Measurements from ENCODE around the gene INO80. TPM values are rescaled to one million over a fixed set of nuclear protein-coding genes. Genes with fewer than 3 reads are reported as not detected.
"Not testable (repeated sequence)": the region's sequence is repeated elsewhere in the genome, so short reads cannot be mapped to it uniquely, and the experiment has no call there.

The INO80 gene
- polyA plus RNA-seq, 2 donors: 4.6 to 11.0 TPM

DNA sequence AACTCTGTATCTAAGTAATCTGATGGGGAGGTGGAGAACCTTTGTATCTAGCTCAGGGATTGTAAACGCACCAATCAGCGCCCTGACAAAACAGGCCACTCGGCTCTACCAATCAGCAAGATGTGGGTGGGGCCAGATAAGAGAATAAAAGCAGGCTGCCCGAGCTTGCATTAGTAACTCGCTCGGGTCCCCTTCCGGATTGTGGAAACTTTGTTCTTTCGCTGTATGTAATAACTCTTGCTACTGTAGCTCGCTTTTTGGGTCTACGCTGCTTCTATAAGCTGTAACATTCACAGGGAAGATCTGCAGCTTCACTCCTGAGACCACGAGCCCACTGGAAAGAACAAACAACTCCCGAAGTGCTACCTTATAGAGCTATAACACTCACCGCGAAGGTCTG lies 153.8 kb downstream of the INO80 start:
- not testable (repeated sequence) for H3K4me3 ChIP-seq (ENCODE audit: low read depth in 1 of 2, low read length in 2 of 2); H3K36me3 ChIP-seq (ENCODE audit: control insufficient read depth in 2 of 2, insufficient read depth in 2 of 2, low read length in 1 of 2); H3K27ac ChIP-seq (ENCODE audit: low read depth in 2 of 2, low read length in 1 of 2); H3K4me1 ChIP-seq (ENCODE audit: control insufficient read depth in 2 of 2, insufficient read depth in 2 of 2, low read length in 1 of 2); H3K9me3 ChIP-seq (ENCODE audit: control insufficient read depth in 2 of 2, insufficient read depth in 1 of 2, low read depth in 1 of 2, low read length in 1 of 2); H3K27me3 ChIP-seq (ENCODE audit: control insufficient read depth in 1 of 2, insufficient read depth in 2 of 2, low read length in 2 of 2)
- WGBS, 2 donors: 95 to 96% methylated on average over 14 of the region's 14 CpGs

- not testable (repeated sequence) for H3K9me3 ChIP-seq (ENCODE audit: control insufficient read depth in 2 of 2, insufficient read depth in 1 of 2, low read depth in 1 of 2, low read length in 1 of 2); H3K36me3 ChIP-seq (ENCODE audit: control insufficient read depth in 2 of 2, insufficient read depth in 2 of 2, low read length in 1 of 2); H3K27ac ChIP-seq (ENCODE audit: low read depth in 2 of 2, low read length in 1 of 2); H3K27me3 ChIP-seq (ENCODE audit: control insufficient read depth in 1 of 2, insufficient read depth in 2 of 2, low read length in 2 of 2); H3K4me3 ChIP-seq (ENCODE audit: low read depth in 1 of 2, low read length in 2 of 2); H3K4me1 ChIP-seq (ENCODE audit: control insufficient read depth in 2 of 2, insufficient read depth in 2 of 2, low read length in 1 of 2)
- WGBS, 2 donors: 90 to 95% methylated on average over 23 to 25 of the region's 25 CpGs
Measured at GRCh38 chr15:40961740-40962139, 154.3 kb downstream of the INO80 start.

- WGBS, 2 donors: 67% methylated on average over 11 of the region's 11 CpGs
- H3K27ac ChIP-seq (ENCODE audit: low read depth in 2 of 2, low read length in 1 of 2): no peak overlapping the region
- no peak overlapping the region for H3K4me3 ChIP-seq (ENCODE audit: low read depth in 1 of 2, low read length in 2 of 2)
- no peaks in the 10 kb centered on the region for H3K27me3 ChIP-seq (ENCODE audit: control insufficient read depth in 1 of 2, insufficient read depth in 2 of 2, low read length in 2 of 2)
- H3K4me1 ChIP-seq (ENCODE audit: control insufficient read depth in 2 of 2, insufficient read depth in 2 of 2, low read length in 1 of 2): peaks cover 0 to 4% of the 10 kb centered on the region in 2 donors
- no peaks in the 10 kb centered on the region for H3K36me3 ChIP-seq (ENCODE audit: control insufficient read depth in 2 of 2, insufficient read depth in 2 of 2, low read length in 1 of 2)
- no peaks in the 10 kb centered on the region for H3K9me3 ChIP-seq (ENCODE audit: control insufficient read depth in 2 of 2, insufficient read depth in 1 of 2, low read depth in 1 of 2, low read length in 1 of 2)
Measured at GRCh38 chr15:40960925-40961324, 155.2 kb downstream of the INO80 start.

GRCh38 chr15:40960151-40960885 lies 155.8 kb downstream of the INO80 start:
- H3K27me3 ChIP-seq (ENCODE audit: control insufficient read depth in 1 of 2, insufficient read depth in 2 of 2, low read length in 2 of 2): no peaks in the 10 kb centered on the region
- peaks cover 0 to 4% of the 10 kb centered on the region in 2 donors for H3K4me1 ChIP-seq (ENCODE audit: control insufficient read depth in 2 of 2, insufficient read depth in 2 of 2, low read length in 1 of 2)
- H3K27ac ChIP-seq (ENCODE audit: low read depth in 2 of 2, low read length in 1 of 2): peak overlapping the region in 1 of 2 donors; percentile 14
- no peak overlapping the region for H3K4me3 ChIP-seq (ENCODE audit: low read depth in 1 of 2, low read length in 2 of 2)
- 90 to 93% methylated on average over 16 of the region's 16 CpGs for WGBS, 2 donors
- H3K9me3 ChIP-seq (ENCODE audit: control insufficient read depth in 2 of 2, insufficient read depth in 1 of 2, low read depth in 1 of 2, low read length in 1 of 2): no peaks in the 10 kb centered on the region
- no peaks in the 10 kb centered on the region for H3K36me3 ChIP-seq (ENCODE audit: control insufficient read depth in 2 of 2, insufficient read depth in 2 of 2, low read length in 1 of 2)

DNA sequence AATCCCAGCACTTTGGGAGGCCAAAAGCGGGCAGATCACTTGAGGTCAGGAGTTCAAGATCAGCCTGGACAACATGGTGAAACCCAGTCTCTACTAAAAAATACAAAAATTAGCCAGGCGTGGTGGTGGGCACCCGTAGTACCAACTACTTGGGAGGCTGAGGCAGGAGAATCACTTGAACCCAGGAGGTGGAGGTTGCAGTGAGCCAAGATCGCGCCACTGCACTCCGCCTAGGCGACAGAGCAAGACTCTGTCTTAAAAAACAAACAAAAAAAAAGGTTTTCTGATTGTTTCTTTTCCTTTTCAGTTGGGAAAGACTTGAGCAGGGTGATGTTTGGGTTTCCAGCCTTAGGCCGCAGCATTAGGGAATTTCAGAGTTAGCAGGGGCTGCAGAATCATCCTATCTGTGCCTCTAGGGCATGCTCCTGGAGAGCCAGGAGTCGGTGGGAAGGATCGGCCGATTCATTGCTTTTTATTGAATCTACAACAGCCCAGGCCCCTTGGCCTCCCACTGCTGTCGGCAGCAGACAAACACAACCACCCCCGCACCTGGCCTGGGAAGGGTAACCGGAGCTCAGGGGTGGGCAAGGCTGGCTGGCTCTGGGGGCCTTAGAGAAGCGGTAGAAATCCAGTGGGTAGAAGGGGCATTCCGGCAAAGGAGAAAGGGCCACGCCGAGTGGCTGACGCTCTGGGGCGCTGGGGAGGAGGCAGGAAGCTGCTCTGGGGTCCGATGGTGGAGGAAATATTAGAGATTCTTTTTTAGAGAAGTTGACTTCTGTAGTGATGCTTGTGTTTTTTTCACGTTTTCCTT lies 156.5 kb downstream of the INO80 start:
- H3K4me1 ChIP-seq (ENCODE audit: control insufficient read depth in 2 of 2, insufficient read depth in 2 of 2, low read length in 1 of 2): peaks cover 0 to 4% of the 10 kb centered on the region in 2 donors
- no peak overlapping the region for H3K4me3 ChIP-seq (ENCODE audit: low read depth in 1 of 2, low read length in 2 of 2)
- H3K27ac ChIP-seq (ENCODE audit: low read depth in 2 of 2, low read length in 1 of 2): no peak overlapping the region
- no peaks in the 10 kb centered on the region for H3K9me3 ChIP-seq (ENCODE audit: control insufficient read depth in 2 of 2, insufficient read depth in 1 of 2, low read depth in 1 of 2, low read length in 1 of 2)
- H3K36me3 ChIP-seq (ENCODE audit: control insufficient read depth in 2 of 2, insufficient read depth in 2 of 2, low read length in 1 of 2): no peaks in the 10 kb centered on the region
- H3K27me3 ChIP-seq (ENCODE audit: control insufficient read depth in 1 of 2, insufficient read depth in 2 of 2, low read length in 2 of 2): no peaks in the 10 kb centered on the region
- WGBS, 2 donors: 85 to 88% methylated on average over 22 of the region's 22 CpGs

DNA sequence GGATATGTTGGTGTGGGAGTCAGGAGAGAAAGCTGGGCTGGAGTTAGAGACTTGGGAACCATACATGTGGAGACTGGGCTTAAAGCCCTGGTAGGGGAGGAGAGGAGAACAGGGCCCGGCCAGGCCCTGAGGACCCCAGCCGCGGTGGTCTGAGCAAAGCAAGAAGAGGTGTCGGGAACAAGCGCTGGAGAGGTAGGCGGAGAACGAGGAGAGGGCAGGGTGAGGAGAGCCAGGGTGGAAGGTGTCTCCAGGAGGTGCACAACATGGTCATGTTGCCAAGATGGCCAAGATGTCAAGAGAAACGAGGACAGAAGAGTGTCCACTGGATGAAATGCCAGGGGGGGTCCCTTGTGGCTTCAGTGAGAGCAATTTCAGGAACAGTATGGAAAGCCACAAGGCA lies 157.4 kb downstream of the INO80 start:
- WGBS, 2 donors: 88 to 95% methylated on average over 8 of the region's 8 CpGs
- Histone ChIP-seq H3K4me1 (ENCODE audit: control insufficient read depth in 2 of 2, insufficient read depth in 2 of 2, low read length in 1 of 2) (peaks cover 0 to 4% of the 10 kb centered on the region in 2 donors), H3K4me3 (ENCODE audit: low read depth in 1 of 2, low read length in 2 of 2) (no peak overlapping the region), H3K27ac (ENCODE audit: low read depth in 2 of 2, low read length in 1 of 2) (no peak overlapping the region), H3K36me3 (ENCODE audit: control insufficient read depth in 2 of 2, insufficient read depth in 2 of 2, low read length in 1 of 2) (no peaks in the 10 kb centered on the region), H3K9me3 (ENCODE audit: control insufficient read depth in 2 of 2, insufficient read depth in 1 of 2, low read depth in 1 of 2, low read length in 1 of 2) (no peaks in the 10 kb centered on the region), H3K27me3 (ENCODE audit: control insufficient read depth in 1 of 2, insufficient read depth in 2 of 2, low read length in 2 of 2) (no peaks in the 10 kb centered on the region)

DNA sequence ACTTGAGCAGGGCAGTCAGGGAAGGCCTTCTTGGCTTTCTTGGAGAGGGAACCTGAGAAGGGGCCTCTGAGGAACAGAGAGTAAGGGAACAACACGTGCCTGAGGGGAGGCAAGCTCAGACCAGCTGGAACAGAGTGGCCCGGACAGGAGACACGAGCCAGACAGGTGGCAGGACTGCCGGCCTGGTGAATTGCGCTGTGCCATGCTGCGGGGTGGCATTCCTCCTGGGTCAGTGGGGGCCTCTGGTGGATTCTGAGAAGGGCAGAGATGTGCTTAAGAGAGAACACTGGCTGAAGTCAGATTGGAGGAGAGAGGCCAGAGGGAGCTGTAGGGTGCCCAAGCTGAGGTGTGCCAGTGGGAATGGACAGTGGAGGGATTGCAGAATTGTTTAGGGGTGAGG lies 157.9 kb downstream of the INO80 start:
- Histone ChIP-seq H3K27me3 (ENCODE audit: control insufficient read depth in 1 of 2, insufficient read depth in 2 of 2, low read length in 2 of 2) (no peaks in the 10 kb centered on the region), H3K9me3 (ENCODE audit: control insufficient read depth in 2 of 2, insufficient read depth in 1 of 2, low read depth in 1 of 2, low read length in 1 of 2) (no peaks in the 10 kb centered on the region), H3K4me3 (ENCODE audit: low read depth in 1 of 2, low read length in 2 of 2) (no peak overlapping the region), H3K4me1 (ENCODE audit: control insufficient read depth in 2 of 2, insufficient read depth in 2 of 2, low read length in 1 of 2) (peaks cover 0 to 4% of the 10 kb centered on the region in 2 donors), H3K27ac (ENCODE audit: low read depth in 2 of 2, low read length in 1 of 2) (no peak overlapping the region), H3K36me3 (ENCODE audit: control insufficient read depth in 2 of 2, insufficient read depth in 2 of 2, low read length in 1 of 2) (no peaks in the 10 kb centered on the region)
- WGBS, 2 donors: 47 to 71% methylated on average over 6 of the region's 6 CpGs

DNA sequence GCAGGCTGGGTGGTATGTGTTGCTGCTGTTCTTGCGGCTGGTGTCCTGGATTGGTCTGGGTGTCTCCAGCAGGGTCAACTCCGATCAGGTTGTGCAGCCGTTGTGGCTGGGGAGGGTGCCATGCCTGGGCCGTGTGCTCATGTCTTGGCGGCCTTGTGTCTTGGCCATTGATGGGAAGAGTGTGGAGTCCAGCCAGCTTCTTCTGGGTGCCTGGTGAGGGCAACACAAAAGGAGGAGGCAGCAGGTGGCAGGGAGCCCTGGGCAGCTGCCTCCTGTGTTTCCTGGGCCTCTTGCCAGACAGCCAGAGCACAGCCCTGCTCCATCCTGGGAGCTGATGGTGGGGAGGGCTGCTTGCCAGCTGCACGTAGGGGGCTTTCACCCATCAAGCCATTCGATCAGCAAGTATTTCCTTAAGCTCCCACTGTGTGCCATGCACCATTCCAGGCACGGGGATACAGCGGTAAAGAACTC lies 158.5 kb downstream of the INO80 start:
- Histone ChIP-seq H3K36me3 (ENCODE audit: control insufficient read depth in 2 of 2, insufficient read depth in 2 of 2, low read length in 1 of 2) (no peaks in the 10 kb centered on the region), H3K9me3 (ENCODE audit: control insufficient read depth in 2 of 2, insufficient read depth in 1 of 2, low read depth in 1 of 2, low read length in 1 of 2) (no peaks in the 10 kb centered on the region), H3K27me3 (ENCODE audit: control insufficient read depth in 1 of 2, insufficient read depth in 2 of 2, low read length in 2 of 2) (no peaks in the 10 kb centered on the region), H3K4me1 (ENCODE audit: control insufficient read depth in 2 of 2, insufficient read depth in 2 of 2, low read length in 1 of 2) (peaks cover 0 to 4% of the 10 kb centered on the region in 2 donors), H3K4me3 (ENCODE audit: low read depth in 1 of 2, low read length in 2 of 2) (no peak overlapping the region), H3K27ac (ENCODE audit: low read depth in 2 of 2, low read length in 1 of 2) (peak overlapping the region in 1 of 2 donors; percentile 0)
- 56 to 59% methylated on average over 9 of the region's 9 CpGs for whole genome bisulfite sequencing, 2 donors

GRCh38 chr15:40957041-40957555 lies 159.0 kb downstream of the INO80 start:
- 80 to 85% methylated on average over 4 of the region's 4 CpGs for WGBS, 2 donors
- Histone ChIP-seq H3K9me3 (ENCODE audit: control insufficient read depth in 2 of 2, insufficient read depth in 1 of 2, low read depth in 1 of 2, low read length in 1 of 2) (no peaks in the 10 kb centered on the region), H3K4me1 (ENCODE audit: control insufficient read depth in 2 of 2, insufficient read depth in 2 of 2, low read length in 1 of 2) (peaks cover 0 to 9% of the 10 kb centered on the region in 2 donors), H3K4me3 (ENCODE audit: low read depth in 1 of 2, low read length in 2 of 2) (peak overlapping the region in 1 of 2 donors; percentile 1), H3K27ac (ENCODE audit: low read depth in 2 of 2, low read length in 1 of 2) (peak overlapping the region in 1 of 2 donors; percentile 0), H3K27me3 (ENCODE audit: control insufficient read depth in 1 of 2, insufficient read depth in 2 of 2, low read length in 2 of 2) (no peaks in the 10 kb centered on the region), H3K36me3 (ENCODE audit: control insufficient read depth in 2 of 2, insufficient read depth in 2 of 2, low read length in 1 of 2) (no peaks in the 10 kb centered on the region)

Data from esophagus (tissue), 2 donors.